GM19452 (cell line): Measurements from ENCODE around the gene SLC9B2.
"Not testable (repeated sequence)": the region's sequence is repeated elsewhere in the genome, so short reads cannot be mapped to it uniquely, and the experiment has no call there.

Source experiments
- ATAC-seq: cut with Tn5 transposase; IDR thresholded peaks from one replicate; pipeline ENCODE4 v1.9.1; 2021; ENCODE audit not compliant: unreplicated experiment

Gene SLC9B2

GRCh38 chr4:103019308-103020124 lies 57.0 kb downstream of the SLC9B2 start, which contains the start of gene SLC9B1:
Gene SLC9B1, minus strand, starts transcription at chr4:103019705. Its CDS starts 27,994 bp downstream, at chr4:102991711.
- peak; percentile 99 for ATAC-seq

- ATAC-seq = no peak
These were observed 57.9 kb downstream of the SLC9B2 start for GRCh38 chr4:103018391-103019307.

DNA sequence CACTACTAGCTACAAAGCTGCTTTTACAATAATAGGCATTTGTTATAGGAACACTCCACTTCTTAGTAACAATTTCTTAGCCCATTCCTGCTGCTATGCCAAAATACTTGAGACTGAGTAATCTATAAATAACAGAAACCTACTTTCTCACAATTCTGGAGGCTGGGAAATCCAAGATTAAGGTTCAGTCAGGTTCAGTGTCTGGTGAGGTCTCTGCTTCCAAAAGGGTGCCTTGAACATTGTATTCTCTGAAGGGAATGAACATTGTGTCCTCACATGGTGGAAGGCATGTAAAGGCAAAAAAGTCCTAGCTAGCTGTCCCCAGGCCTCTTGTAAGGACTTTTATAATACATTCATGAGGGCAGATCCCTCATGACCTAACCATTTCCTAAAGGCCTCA lies 64.0 kb downstream of the SLC9B2 start:
- no peak for ATAC-seq

DNA sequence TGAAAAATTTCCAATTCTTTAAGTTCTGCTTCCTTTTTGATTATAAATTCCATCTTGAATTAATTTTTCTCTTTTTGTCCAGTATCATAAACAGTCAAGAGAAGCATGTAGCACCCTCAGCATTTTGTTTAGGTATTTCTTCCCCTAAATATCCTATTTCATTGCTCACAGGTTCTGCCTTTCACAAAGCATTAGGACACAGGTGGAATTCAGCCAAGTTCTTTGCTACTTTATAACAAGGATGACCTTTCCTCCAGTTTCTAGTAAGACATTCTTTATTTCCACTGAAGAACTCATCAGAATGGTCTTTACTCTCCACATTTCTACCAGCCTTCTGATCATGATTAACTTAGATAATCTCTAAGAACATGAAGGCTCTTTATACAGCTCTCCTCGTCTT lies 64.5 kb downstream of the SLC9B2 start:
- no peak for ATAC-seq

DNA sequence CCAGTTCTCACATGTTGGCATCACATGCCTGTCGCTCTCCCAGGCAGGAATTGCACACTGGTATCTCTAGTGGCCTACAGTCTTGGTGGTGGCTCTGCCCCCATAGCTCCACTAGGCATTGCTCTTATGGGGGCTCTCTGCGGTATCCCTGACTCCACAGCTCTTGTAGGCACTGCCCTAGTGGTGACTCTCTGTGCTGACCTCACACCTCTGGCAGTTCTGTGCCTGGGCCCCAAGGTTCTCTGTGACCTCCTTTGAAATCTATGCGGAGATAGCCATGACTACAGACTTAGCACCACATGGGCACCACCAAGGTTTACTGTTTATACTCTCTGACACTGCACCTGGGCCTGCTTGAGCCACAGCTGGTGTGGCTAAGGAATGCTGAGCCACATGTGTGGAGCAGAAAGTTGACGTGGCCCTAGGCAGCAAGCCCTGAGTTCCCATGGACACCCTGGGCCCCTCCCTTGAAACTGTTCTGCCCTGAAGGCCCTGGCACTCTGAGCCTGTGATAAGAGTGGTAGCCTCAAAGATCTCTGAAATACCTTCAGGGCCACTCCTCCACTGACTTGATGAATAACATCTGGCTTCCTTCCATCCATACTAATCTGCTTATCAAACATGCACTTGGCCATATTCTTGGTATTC lies 65.1 kb downstream of the SLC9B2 start:
- no peak for ATAC-seq

- ATAC-seq = no peak
These were observed 65.8 kb downstream of the SLC9B2 start for GRCh38 chr4:103010804-103011203.

DNA sequence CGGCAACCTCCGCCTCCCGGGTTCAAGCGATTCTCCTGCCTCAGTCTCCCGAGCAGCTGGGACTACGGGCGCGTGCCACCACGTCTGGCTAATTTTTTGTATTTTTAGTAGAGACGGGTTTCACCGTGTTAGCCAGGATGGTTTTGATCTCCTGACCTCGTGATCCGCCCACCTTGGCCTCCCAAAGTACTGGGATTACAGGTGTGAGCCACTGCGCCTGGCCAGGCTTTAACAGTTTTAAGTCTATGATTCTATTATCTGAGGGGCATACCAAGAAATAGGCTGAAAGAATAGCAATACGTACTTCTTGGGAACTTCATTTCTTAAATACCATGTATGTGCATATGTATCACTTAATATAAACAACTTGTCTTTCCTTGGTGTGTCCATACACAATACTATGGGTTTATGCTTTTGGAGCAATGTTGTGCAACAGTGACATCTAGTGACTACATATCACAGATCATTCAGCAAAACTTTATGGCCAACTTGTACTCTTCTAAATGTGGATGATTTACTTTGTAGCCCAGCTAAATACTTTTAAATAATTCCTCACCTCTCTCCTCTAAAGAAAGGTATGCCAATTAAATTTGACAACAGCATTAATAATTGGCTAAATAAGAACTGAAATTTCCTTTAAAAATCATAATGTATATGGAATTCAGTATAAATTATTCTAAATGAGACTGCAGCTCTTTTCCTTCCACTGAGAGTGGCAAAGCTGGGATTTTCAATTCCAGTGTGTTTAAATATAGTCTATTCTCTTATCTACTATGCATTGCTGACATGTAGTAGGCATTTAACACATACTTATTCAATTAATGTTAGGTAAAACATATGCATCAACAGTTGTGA lies 67.5 kb downstream of the SLC9B2 start:
- peak; percentile 87 for ATAC-seq

DNA sequence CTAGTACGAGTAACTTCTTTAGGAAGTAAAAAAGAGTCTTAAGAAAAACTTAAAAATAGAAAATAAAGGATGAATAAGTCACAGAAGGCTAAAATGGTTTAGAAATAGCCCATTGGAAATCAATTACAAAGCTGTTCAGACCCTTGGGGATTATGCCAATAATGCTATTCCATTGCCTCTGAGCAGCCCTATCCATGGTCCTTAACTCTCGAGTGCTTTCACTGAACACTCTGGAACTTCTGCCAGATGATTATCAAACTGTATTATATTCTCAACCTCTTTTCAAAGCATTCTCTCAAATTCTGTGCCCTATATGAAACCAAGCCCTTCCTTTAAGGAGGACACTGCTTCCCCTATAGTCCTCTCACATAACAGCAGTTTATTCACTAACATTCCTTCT lies 74.0 kb downstream of the SLC9B2 start:
- ATAC-seq = no peak

GRCh38 chr4:102994803-102995202 lies 81.8 kb downstream of the SLC9B2 start:
- no peak for ATAC-seq

GRCh38 chr4:102993985-102994384 lies 82.6 kb downstream of the SLC9B2 start:
- ATAC-seq = not testable (repeated sequence)

DNA sequence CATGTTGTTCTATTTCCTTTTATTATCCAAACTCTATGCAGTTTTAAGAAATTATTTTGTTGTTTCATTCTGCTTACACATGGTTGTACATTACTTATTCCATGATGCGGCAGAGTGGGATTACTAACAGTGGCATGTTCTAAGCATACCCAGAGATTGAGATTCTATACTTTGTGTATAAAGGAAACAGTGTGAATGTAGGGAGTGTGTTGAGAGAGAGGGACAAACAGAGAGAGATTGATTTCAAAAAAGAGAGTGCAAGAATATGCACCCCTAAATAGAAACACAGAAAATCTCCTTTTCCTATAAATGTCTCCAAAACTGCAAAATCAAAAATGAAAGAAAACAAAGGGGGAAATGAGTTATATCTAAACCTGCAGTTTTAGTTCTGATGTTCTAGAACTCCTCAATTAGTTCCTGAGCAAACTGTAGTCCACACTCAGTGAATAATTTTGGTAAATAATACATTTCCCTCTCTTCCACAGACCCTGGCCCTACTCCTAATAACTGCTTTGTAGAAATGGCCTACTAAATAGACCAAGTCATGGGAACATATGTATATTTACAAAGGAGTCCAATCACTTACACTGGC lies 88.0 kb downstream of the SLC9B2 start:
- no peak for ATAC-seq

DNA sequence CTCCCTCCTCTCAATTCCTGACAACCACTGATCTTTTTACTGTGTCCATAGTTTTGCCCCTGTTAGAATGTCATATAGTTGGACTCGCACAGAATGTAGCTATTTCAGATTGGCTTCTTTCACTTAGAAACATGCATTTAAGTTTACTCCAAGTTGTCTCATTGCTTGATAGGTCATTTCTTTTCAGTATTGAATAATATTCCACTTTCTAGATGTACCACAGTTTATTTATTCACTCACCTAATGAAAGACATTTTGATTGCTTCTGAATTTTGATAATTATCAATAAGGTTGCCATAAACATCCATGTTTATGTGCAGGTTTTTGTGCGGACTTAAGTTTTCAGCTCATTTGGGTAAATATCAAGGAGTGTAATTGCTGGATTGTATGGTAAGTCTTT lies 95.6 kb downstream of the SLC9B2 start:
- ATAC-seq = no peak
